Stimulated activated naive CD4-positive, alpha-beta T cell treated with Interleukin-2 at 50 U/mL for 16 hours (primary cell): ENCODE measurements around the gene PTPRD.

Experiments used
- DNase-seq: peaks from one replicate; lab custom pipeline; 2025; lab: John Stamatoyannopoulos, UW

Gene PTPRD

DNA sequence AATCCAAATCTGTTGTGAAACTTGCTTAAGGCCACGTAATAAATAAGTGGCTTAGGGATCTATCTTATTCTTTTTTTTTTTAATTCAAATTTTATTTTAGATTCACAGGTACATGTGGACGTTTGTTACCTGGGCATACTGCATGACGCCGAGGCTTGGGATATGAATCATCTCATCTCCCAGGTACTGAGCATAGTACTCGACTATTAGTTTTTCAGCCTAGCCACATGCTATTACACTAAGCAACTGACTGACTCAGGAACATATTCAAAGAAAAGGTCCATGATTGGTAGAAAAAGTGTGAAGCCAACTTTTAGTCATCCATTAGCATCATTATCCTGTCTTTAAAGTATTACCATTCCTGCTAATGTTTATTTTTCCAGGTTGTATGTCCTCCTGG, 1709.7 kb downstream of the PTPRD start:
- DNase-seq, result no peak

DNA sequence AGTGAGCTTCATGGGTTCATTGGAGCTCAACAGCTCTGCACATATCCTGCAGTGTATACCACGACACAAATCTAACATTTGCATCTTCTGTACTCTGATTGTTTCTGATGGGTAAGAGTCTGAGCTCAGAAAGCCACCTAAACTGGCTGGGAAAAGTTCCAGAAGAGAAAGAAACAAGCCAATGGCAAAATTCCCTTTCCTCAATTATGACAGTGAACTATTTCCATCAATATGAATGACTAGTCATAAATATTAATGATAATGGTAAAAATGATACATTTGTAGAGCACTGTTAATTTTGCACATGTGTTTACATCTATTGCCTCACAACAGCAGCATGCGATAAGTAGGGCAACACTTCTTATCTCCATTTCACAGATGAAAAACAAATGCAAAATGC, 1711.7 kb downstream of the PTPRD start:
- no peak for DNase-seq

DNA sequence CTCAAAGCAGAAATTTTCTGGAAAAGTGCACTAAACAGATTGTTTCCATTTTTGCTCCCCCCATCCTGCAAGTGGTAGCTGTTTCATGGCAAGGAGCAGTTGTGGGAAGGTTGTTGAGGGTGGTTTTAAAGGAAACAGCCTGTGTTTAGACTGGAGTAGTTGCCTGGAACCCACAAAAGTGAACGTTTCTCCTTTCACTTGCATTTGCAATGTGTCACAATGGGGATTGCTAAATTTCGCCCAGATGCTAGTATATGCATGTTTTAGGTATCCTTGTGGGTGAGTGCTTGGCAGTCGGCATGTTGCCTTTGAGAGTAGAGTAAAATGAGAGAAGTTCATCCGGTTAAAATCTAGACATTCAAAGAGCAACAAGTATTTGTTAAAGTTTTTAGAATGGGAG, 1713.3 kb downstream of the PTPRD start:
- no peak for DNase-seq

DNA sequence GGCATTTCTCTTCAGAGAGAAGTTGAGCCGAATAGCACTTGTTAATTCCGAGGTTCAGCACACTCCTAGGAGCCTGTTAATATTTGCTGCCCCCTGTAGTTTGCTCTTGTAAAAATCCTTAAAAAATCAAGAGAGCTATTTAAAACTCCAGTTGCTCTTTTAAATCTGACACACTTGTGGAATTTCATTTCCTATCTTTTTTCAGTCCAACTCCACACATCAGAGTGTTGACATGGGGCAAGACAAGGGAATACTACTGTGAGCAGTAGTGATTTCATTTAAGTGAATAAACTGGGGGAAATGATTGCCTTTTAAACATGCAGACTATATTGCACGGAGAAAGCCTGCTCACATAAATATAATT, 1717.0 kb downstream of the PTPRD start:
- DNase-seq, result no peak

DNA sequence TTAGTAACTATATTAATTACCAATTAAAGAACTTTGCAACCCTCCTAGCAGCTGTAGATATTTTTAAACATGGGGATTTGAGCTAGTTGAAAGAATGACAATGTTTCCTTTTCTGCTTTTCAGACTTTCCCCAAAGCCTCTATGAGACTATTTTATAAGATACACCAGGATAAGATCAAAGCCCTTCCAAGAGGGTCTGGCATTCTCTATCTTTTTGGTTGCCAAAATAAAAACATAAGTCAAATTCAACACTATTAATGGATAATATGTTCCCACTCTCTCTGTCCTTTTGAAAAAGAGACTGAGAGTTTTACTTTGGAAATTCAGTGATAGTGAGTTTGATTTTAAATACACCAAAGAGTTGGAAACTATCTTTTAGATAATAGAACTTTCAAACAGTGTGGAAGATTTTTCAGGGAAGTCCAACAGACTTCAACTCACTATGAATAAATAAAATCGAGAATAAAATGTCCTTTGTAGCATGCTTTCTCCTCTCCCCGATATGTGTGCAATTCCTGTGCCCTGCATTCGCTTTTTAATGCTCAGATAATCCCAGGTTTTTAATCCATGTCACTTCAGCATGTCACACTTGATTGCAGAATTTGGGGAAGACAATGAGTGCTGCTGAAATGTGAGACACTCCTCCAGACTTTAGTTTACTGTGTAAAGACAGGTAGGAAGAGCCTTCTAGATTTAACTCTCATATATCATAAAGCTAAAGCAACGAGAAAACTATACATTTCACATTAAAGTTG, 1717.5 kb downstream of the PTPRD start:
- DNase-seq, result no peak

DNA sequence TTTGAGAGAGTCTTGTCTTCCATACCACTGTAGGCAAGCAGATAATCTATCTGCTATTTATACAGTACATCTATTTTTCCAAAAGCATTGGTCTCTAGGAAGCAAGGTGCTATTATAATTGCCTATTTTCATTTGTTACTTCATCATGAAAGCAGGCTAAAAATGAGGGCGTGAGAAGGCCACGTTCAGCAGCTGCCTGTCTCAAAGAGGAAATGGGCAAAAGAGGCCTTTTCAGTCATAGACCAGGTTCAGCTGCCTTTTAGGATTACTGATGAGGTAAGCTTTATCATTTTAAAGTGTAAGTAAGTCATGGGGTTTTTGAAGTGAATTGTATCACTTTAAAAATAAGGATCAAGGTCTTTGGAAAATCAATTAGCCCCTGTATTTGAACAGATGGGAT, 1722.1 kb downstream of the PTPRD start:
- no peak for DNase-seq

DNA sequence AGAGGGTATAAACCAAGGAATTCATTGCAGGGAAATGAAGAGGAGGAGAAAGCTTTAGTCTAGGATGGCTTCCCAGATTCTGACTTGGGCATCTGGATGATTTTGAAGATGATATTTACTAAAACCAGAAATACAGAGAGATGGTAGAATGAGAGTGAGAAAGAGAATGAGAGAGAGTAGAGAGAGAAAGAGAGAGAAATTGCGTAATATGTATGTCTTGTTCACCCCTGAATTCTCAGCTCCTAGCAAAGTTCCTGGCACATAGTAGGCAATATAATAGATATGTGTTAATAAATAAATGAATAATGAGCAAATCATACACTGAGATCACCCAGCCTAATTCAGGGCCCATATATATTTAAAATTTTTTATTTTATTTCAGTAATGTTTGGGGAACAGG, 1723.7 kb downstream of the PTPRD start:
- DNase-seq, result no peak

DNA sequence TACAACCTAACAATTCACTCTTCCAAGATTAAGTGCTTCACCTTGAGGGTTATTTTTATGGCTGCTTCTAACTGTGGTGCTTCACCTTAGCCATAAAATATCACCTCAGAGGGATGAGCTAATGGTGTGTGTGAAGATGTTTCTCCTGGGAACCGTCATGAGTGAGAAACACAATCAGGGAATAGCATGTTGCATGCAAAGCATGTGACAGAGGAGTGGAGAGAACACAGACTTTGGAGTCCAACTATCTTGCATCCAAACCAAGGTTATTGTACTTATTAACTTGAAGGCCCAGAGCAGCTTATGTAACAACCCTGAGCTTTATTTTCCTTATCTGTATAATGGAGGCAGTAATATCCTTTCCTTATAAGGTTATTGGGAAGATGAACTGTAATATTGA, 1724.2 kb downstream of the PTPRD start:
- no peak for DNase-seq

DNA sequence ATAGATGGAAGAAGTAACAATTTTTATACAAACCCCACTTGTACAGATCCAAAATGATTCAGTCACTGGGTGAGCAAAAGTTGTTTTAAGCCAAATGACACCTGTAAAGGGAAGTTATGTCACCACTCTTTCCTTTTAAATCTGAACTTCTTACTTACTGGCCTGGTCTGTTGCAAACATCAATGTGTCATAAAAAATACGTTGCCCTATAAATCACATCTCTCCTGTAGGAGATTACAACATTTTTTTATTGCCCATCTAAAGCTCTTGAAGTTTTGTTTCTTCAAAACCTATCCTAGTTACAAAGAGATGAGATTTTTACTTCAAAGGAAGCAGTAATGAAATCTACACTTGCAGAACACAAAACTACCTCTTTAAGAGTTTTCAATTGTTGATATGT, 1725.4 kb downstream of the PTPRD start:
- DNase-seq, result no peak

DNA sequence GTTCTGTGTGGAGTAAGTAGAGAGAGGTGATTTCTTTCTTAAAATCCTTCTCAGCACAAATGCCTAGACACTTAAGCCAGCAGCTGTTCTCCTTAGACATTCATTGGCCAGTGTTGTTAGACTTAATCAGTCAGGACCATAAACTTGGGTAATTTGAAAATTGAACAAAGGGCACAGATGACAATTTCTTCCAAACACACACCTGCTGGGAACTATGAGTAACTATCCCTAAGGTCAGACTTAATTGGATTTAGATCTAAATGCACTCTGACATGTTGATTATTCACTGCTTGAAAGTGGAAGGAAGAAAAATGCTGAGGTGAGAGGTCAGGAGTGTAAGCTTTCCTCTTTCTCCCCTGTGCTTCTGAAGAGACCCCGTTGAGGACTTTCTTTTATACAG, 1729.5 kb downstream of the PTPRD start:
- no peak for DNase-seq

DNA sequence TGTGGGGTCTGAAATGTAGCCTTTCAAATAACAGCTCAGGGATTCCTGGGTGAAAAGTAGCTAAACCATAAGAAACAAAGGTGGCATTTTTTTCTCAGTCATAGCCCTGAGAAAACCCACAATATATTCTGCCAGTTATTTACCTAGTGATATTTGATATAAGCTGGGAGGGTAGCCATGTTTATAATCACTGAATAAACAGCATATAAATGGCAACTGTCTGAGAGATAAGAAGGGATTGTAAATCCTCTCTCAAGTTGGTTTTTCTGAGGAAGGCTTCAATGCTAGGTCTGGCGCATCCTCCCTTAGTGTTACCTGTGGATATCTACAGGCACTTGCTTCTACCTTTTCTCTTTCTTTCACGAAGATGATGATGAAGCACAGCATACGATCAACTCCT, 1732.7 kb downstream of the PTPRD start:
- DNase-seq, result no peak

DNA sequence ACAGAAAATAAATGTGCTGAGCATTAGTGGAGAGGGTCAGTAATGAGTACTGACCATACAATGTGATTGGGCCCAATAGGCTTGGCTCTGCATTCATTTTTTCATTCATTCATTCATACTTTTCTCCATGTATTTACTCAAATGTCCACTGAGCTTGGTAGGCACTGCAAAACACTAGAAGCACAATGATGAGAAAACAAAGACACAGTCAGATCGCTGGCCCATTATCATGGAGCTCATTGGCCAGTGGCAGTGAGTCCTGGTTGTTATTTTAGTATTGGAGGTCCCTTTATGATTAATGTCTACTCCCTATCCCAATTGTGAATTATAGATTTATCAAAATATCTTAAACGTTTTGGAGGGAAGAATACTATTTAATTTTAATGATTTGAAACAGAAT, 1733.5 kb downstream of the PTPRD start:
- DNase-seq, result no peak

DNA sequence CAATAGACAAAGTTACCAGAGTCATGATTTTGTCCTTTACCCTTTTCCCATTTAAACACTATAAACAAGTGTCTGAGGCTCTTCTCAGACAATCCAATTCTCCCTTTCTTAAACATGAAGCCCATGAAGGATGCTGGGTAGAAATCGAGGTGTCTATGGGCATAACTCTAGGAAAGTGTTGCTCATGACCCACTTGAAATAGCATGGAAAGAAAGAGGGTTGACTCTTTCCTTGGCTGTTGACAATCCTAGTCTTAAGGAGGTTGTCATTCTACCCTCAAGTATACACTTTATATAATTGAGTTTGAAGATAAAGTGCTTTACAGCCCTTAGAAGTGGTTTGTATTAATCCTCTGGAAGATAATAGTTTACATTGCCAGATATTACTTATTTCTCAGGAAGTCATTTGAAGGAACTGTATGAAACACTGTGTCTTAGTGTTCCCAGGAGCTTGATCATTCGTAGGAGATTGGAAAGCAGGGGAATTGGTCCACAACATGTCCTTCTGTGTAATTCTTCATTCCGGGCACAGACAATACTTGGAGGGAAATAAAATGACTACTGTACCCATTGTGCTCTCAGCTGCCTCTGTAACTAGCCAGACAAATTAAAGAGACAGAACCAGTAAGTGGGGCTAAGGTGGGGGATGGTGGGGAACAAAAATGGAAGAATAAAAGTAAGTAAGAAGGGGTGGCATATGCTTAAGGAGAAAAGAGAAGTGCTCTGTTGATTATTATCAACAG, 1734.9 kb downstream of the PTPRD start:
- no peak for DNase-seq

DNA sequence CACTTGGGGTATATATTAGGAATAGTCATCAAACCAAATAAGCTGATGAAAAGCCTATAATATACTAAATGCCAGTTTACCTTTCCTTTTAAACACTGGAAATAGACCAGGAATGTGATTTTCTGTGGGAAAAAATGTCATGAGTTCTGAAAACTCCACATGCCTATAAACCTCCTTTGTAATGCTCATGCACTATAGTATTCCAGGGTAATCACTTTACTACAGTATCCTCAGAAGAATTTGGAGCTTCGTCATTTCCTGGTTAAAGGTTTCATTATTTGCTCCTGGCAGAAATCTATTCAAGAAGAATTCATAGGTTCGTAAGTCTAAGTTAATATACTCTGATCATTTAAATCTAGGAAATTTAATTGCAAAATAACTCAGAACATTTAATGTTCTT, 1736.5 kb downstream of the PTPRD start:
- DNase-seq, result no peak

DNA sequence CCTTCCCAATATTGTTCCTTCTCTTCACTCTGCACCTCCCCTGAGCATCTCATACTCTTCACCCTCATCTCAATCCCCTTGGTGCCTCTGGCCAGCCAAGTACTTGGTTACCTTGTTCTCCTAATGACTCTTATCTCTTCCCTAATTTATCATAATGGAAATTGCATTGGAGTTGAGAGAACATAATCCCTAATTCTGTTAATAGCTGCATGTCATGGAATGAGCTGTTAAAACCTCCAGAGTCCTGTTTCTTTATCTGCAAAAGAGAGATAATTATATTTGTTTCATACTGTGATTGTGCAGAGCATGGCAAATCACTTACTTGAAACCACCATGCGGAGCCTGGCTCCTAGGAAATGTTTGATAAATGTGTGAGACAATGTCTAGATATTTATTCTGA, 1738.3 kb downstream of the PTPRD start:
- DNase-seq, result no peak

DNA sequence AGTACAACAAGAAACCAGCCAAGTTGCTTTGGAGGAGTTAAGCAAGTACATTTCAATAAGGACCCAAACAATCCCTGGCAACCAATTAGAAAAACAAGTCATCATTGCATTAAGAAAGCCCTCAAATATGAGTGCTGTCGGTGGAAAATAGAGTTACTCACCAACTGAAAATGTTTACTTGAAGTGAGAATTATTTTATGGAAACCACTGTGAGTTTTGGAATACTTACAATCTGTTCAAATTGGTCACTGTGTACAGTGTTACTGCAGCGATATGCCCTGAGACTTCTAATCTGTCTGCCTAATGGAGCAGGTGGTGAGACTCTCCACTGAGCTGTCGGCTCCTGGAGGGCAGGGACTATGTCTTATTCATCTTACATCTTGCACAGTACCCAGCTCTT, 1740.0 kb downstream of the PTPRD start:
- no peak for DNase-seq

DNA sequence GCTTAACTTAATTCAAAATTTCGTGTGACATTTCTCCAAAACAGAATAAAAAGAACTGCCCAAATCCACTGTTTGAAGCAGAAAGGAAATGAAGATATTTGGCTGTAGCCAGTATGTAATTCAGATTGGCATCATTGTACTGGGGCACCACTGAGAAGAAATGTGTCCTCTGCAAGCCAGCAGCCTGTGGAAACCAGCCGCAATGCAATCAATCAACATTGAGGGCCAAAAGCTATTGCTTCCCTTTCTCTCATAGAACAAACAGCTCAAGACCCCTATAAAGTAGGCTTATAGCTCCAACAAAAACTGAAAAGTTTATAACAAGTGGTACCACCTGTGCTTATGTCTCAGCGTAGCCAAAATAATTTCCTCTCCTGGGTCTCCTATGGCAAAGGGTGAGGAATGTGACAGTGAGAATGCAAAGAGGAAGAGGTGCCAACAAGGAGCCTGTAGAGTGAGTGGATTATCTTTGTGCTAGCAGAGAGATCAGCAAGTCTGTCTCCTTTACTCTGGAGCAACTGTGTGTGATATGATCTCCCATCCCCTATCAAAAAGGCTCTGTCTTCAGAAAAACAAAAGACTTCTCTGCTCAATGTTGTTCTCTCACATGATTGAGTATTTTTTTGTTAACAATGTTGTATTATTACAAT, 1740.9 kb downstream of the PTPRD start:
- no peak for DNase-seq

DNA sequence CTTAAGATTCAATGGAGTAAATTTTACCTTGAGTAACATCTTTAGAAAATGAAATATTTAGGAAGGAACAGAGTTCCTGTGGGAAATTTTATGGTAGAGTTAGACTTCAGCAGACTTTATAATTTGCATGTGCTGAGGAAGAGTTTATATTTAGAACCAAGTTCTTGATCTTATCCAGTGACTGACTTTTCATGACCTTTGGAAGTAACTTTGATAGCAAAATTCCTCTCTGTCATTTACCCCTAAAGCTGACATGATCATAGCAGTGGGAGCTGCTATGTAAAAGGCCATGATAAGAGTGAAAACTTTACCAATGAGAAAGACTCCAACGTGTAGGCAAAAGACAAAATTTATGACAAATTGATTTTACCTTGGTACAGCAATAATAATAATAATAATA, 1741.4 kb downstream of the PTPRD start:
- no peak for DNase-seq

DNA sequence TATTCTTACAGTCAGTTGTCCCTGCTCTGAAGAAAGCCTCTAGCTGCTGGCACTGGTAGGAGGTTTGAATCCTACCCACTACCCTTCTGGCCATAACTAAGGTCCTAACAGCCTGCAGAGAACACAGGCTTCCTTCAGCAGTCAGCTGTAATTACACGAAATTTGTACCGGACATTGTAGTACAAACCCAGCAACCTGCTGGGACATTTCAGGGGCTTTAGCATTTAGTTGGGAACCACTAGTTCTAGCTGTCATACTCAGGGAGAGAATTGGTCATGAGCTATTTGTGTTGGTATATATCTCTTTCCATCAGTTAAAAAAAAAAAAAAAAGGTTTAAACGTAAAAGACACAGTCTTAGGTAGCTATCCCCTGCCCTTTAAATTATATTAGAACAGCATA, 1743.0 kb downstream of the PTPRD start:
- no peak for DNase-seq

DNA sequence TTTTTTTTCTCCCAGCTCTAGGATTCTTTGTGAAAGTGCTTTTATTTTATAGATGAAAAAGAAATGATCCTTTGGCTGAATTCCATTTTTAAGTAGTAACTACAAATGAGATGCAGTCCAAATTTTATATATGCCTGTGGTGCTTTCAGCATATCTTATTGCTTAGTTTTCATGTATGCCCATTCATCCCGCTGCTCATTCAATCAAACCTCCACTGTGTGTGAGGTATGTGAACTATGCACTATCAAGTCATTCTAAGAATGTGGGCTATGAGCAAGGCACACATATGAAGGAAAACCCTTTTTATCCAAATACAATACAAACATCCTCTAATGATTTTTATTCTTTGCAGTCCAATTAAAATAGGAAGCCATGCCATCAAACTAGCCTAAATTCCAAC, 1744.2 kb downstream of the PTPRD start:
- DNase-seq, result no peak

DNA sequence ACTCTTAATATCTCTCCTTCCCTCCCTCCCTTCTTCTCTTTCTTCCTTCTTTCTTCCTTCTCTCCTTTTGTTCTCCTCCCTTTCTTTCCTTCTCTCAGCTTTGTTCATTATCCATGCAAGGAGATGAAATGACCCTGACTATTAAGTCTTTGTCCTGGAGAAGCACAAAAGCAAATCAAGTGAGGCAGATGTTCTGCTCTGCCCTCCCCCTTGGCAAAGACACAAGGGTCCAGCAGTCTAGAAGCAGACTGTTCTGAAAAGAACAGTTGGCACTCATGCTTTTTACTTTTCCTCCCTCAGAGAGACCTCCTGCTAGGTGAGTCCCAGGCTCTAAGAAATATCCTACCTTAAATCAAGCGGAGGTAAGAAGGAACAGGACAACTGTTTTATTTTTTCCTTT, 1745.7 kb downstream of the PTPRD start:
- DNase-seq, result no peak

DNA sequence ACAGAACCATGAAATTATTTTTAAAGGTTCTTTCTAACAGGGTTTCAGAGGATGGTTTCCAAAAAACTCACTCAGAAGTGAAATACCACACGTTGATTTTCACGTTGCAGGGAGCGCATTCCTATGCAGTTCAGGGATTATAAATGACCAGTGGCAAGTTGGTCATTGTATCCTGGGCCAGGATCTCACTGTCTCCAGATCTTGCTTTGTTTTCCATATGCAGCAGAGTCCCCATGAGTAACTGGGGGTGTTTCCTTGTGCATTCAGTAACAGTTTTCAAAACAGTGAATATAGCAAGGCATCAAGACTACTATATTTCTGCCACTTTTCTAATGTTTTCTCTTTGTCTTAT, 1748.3 kb downstream of the PTPRD start:
- no peak for DNase-seq

DNA sequence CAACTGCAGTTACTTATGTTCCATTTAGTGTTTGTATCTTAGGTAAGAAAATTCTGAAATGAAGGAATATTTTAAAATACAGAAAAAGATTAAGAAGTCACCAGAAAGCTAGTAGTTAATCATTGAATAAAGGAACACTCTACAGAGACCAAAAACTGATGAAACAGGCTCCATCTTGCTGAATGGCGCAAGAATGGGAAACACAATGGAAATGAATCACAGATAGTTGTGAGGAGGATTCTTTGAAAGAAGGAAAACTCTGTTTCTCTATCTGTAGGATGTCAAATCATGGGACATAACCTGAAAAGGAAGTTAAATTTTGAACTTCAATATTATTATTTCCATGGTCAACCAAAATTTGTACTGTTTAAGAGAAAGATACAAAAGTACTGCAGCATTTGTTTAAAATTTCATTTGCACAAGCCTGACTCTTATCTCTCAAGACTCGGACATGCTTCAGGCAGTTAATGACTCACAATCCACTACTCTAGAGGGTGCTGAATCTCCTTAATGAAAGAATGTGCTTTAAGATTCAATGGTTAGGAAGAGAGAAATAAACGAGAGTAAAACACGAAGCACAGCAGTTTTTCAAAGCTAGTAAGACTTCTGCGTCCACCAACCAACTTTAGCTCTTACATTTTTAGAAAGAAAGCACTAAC, 1748.8 kb downstream of the PTPRD start:
- DNase-seq, result no peak
